Astrocyte (in vitro differentiated cells and primary cell): ENCODE measurements around the gene TMEM87B.
"Not testable (repeated sequence)": the region's sequence is repeated elsewhere in the genome, so short reads cannot be mapped to it uniquely, and the experiment has no call there.

Experiments used
- CTCF ChIP-seq: IDR thresholded peaks from 2 replicates; pipeline ENCODE4 v1.5.1; 2011; ENCODE audit warnings: low read depth, mild to moderate bottlenecking, inconsistent platforms, low read length, moderate library complexity; ENCODE audit not compliant: insufficient read depth
- EZH2 ChIP-seq: IDR thresholded peaks from 2 replicates; pipeline ENCODE4 v1.6.1; 2012; ENCODE audit warnings: mild to moderate bottlenecking, low read length, inconsistent platforms; ENCODE audit not compliant: insufficient read depth

- TF ChIP-seq EZH2, CTCF: not testable (repeated sequence)
These were observed 84.1 kb downstream of the TMEM87B start for GRCh38 chr2:112139033-112139614.
